Progenitor cell of endocrine pancreas (in vitro differentiated cells): ENCODE measurements around the gene SERTAD2. TPM values are rescaled to one million over a fixed set of nuclear protein-coding genes. Genes with fewer than 3 reads are reported as not detected.

Source experiments
- DNase-seq: peaks from one replicate; pipeline ENCODE4 v3.0.0; 2021; ENCODE audit warnings: low spot score; ENCODE audit not compliant: unreplicated experiment
- H3K27ac Mint-ChIP-seq: 2 replicates; pipeline ENCODE4 v1.8.0; 2021; ENCODE audit warnings: mild to moderate bottlenecking, moderate library complexity, mixed read lengths
- H3K27me3 Mint-ChIP-seq: 2 replicates; pipeline ENCODE4 v1.8.0; 2021; ENCODE audit warnings: mixed read lengths
- H3K36me3 Mint-ChIP-seq: 2 replicates; pipeline ENCODE4 v1.8.0; 2022; ENCODE audit warnings: mixed read lengths; ENCODE audit not compliant: insufficient read depth
- H3K4me1 Mint-ChIP-seq: 2 replicates; pipeline ENCODE4 v1.8.0; 2021; ENCODE audit warnings: low read depth, mixed read lengths
- H3K4me3 Mint-ChIP-seq: 2 replicates; pipeline ENCODE4 v1.8.0; 2021; ENCODE audit warnings: low read depth, mild to moderate bottlenecking, moderate library complexity, mixed read lengths
- H3K9me3 Mint-ChIP-seq: 2 replicates; pipeline ENCODE4 v1.8.0; 2021; ENCODE audit warnings: low read depth, mixed read lengths
- CTCF ChIP-seq: fragments of 200-600 bp; sonication (generic); IDR thresholded peaks from one replicate; pipeline ENCODE4 v1.5.0; 2021; ENCODE audit warnings: antibody characterized with exemption, mild to moderate bottlenecking; ENCODE audit not compliant: unreplicated experiment
- total RNA-seq: library from RNA; stranded (reverse); gene quantifications from 2 replicates; pipeline ENCODE4 v1.2.1, GENCODE V29; 2021

SERTAD2 gene
- total RNA-seq, 1 donor from 2014 or later: 19.0 TPM

GRCh38 chr2:64678771-64679590, 25.3 kb upstream of the SERTAD2 start:
- H3K27me3 Mint-ChIP-seq: no peaks in the 10 kb centered on the region
- DNase-seq: no peak
- H3K9me3 Mint-ChIP-seq: no peaks in the 10 kb centered on the region
- H3K36me3 Mint-ChIP-seq: no peaks in the 10 kb centered on the region
- no peak overlapping the region for H3K27ac Mint-ChIP-seq
- no peaks in the 10 kb centered on the region for H3K4me1 Mint-ChIP-seq
- TF ChIP-seq CTCF: no peak
- no peak overlapping the region for H3K4me3 Mint-ChIP-seq

- Mint-ChIP-seq H3K27me3 (no peaks in the 10 kb centered on the region), H3K27ac (no peak overlapping the region), H3K9me3 (no peaks in the 10 kb centered on the region), H3K4me3 (no peak overlapping the region), H3K36me3 (no peaks in the 10 kb centered on the region), H3K4me1 (peaks cover 6% of the 10 kb centered on the region)
- TF ChIP-seq CTCF: no peak
- DNase-seq: no peak
These were observed 23.8 kb upstream of the SERTAD2 start for GRCh38 chr2:64677530-64677929.

- no peak for TF ChIP-seq CTCF
- Mint-ChIP-seq H3K9me3 (no peaks in the 10 kb centered on the region), H3K4me1 (peaks cover 7% of the 10 kb centered on the region), H3K36me3 (no peaks in the 10 kb centered on the region), H3K27ac (no peak overlapping the region), H3K4me3 (no peak overlapping the region), H3K27me3 (no peaks in the 10 kb centered on the region)
- no peak for DNase-seq
These were observed 22.1 kb upstream of the SERTAD2 start for GRCh38 chr2:64675860-64676259.

GRCh38 chr2:64672708-64673107, 19.0 kb upstream of the SERTAD2 start:
- no peaks in the 10 kb centered on the region for H3K9me3 Mint-ChIP-seq
- H3K4me3 Mint-ChIP-seq: no peak overlapping the region

GRCh38 chr2:64670047-64670446, 16.3 kb upstream of the SERTAD2 start:
- DNase-seq: no peak
- Mint-ChIP-seq H3K4me1 (peaks cover 17% of the 10 kb centered on the region), H3K27me3 (no peaks in the 10 kb centered on the region), H3K27ac (no peak overlapping the region), H3K9me3 (no peaks in the 10 kb centered on the region), H3K4me3 (no peak overlapping the region), H3K36me3 (no peaks in the 10 kb centered on the region)
- TF ChIP-seq CTCF: no peak

More at GRCh38 chr2:64672708-64673107, 19.0 kb upstream of the SERTAD2 start:
- Mint-ChIP-seq H3K27ac (no peak overlapping the region), H3K36me3 (no peaks in the 10 kb centered on the region), H3K27me3 (no peaks in the 10 kb centered on the region), H3K4me1 (peaks cover 7% of the 10 kb centered on the region)
- no peak for TF ChIP-seq CTCF
- no peak for DNase-seq
